Duodenal mucosa (tissue), 2 donors: Measurements from ENCODE around the gene MAGI2.

ENCODE experiments used
- H3K27ac ChIP-seq: one replicate; pipeline ENCODE4 v1.7.0; 2013; ENCODE audit warnings: low read depth, low read length
- H3K27me3 ChIP-seq, 2 donors: one replicate each; pipeline ENCODE4 v1.7.0; 2013; ENCODE audit warnings: low read length in 2 of 2, control low read depth in 1 of 2; ENCODE audit not compliant: insufficient read depth in 2 of 2, control insufficient read depth in 1 of 2
- H3K36me3 ChIP-seq, 2 donors: one replicate each; pipeline ENCODE4 v1.7.0; 2013; ENCODE audit warnings: low read length in 2 of 2, control low read depth in 1 of 2; ENCODE audit not compliant: insufficient read depth in 2 of 2, control insufficient read depth in 1 of 2
- H3K4me1 ChIP-seq, 2 donors: one replicate each; pipeline ENCODE4 v1.7.0; 2013; ENCODE audit warnings: low read length in 2 of 2, control low read depth in 1 of 2; ENCODE audit not compliant: insufficient read depth in 2 of 2, control insufficient read depth in 1 of 2
- H3K4me3 ChIP-seq, 2 donors: one replicate each; pipeline ENCODE4 v1.7.0; 2013; ENCODE audit warnings: low read length in 2 of 2, low read depth in 1 of 2
- H3K9ac ChIP-seq, 2 donors: one replicate each; pipeline ENCODE4 v1.7.0; 2013; ENCODE audit warnings: low read length in 2 of 2, low read depth in 1 of 2
- H3K9me3 ChIP-seq, 2 donors: one replicate each; pipeline ENCODE4 v1.7.0; 2013; ENCODE audit warnings: low read length in 2 of 2, control low read depth in 1 of 2; ENCODE audit not compliant: control insufficient read depth in 1 of 2

MAGI2 gene

DNA sequence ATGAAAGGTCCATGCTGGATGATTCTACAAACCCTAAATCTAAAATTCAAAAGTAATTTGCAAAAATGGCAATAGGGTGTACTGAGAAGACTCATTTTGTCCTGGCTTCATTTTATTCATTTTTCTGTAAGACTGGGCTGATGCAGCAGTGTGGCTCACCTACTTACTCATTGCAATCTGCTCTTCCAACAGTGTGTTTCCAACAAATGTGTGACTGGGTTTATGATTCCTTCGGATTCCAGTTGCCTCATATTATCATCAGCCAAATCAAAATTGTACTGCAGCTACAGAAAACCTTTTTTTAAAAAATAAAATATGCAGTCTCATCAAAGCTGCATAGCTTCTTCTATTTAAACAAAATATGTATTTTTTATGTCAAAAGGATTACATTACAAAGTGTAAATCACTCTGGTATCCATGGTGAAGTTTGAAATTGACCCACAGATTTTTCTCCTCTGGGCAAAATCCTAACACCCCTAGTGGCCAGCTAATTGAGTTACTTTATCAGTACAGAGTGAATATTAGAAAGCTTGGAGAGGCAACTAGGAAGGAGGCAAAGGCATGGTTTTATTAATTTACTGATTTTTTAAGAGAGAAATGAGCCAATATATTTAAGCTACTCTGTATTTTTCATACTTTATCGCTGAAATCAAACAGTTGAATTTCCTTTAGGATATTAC, 390.3 kb downstream of the MAGI2 start:
- Histone ChIP-seq H3K27ac (no peak overlapping the region), H3K27me3 (no peaks in the 10 kb centered on the region), H3K9me3 (no peaks in the 10 kb centered on the region), H3K36me3 (no peaks in the 10 kb centered on the region), H3K9ac (no peak overlapping the region), H3K4me3 (no peak overlapping the region), H3K4me1 (no peaks in the 10 kb centered on the region)

DNA sequence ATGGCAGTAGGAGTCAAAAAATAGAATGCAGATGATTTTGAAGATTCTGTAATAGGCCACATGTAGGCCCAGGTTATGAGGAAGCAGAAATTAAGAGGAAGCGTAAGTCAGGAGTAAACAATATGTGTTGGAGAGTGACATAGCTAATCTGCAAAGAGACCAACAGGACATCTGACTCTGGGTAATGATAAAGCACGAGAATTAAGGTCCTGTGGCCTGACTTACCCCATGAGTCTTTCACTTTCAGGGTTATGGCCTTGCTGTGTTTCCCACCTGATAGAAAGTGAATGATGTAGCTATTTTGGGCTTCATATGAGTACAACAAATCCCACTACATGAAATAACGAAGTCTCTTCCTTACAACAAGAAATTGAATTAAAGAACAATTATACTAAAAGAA, 393.0 kb downstream of the MAGI2 start:
- no peak overlapping the region for H3K4me3 ChIP-seq
- H3K27me3 ChIP-seq = no peaks in the 10 kb centered on the region
- no peaks in the 10 kb centered on the region for H3K4me1 ChIP-seq
- H3K9ac ChIP-seq = no peak overlapping the region
- no peaks in the 10 kb centered on the region for H3K36me3 ChIP-seq
- no peaks in the 10 kb centered on the region for H3K9me3 ChIP-seq
- no peak overlapping the region for H3K27ac ChIP-seq

- Histone ChIP-seq H3K27ac (no peak overlapping the region), H3K27me3 (no peaks in the 10 kb centered on the region), H3K4me3 (no peak overlapping the region), H3K9ac (no peak overlapping the region), H3K9me3 (no peaks in the 10 kb centered on the region), H3K4me1 (no peaks in the 10 kb centered on the region), H3K36me3 (no peaks in the 10 kb centered on the region)
Measured at GRCh38 chr7:79055722-79056415, 397.6 kb downstream of the MAGI2 start.

DNA sequence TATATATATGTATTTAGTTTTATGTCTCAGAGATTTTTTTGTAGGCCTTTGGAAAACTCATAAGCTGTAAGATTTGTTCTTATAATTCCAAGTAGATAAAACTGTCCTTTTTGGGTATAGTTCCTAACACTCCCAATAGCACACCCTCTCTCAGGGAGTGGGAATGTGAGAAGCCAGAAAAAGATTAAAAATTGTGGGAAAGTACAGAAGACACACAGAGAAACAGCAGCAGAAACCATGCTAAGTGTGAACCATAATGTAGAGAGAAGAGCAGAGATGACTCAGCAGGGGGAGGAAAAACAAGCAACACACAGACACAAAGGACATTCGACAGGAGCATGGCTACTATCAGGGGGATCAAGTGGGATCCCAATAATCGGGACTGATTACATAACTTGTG, 401.6 kb downstream of the MAGI2 start:
- H3K27ac ChIP-seq = no peak overlapping the region
- no peaks in the 10 kb centered on the region for H3K9me3 ChIP-seq
- no peaks in the 10 kb centered on the region for H3K4me1 ChIP-seq
- H3K9ac ChIP-seq = no peak overlapping the region
- no peaks in the 10 kb centered on the region for H3K27me3 ChIP-seq
- no peak overlapping the region for H3K4me3 ChIP-seq
- no peaks in the 10 kb centered on the region for H3K36me3 ChIP-seq

DNA sequence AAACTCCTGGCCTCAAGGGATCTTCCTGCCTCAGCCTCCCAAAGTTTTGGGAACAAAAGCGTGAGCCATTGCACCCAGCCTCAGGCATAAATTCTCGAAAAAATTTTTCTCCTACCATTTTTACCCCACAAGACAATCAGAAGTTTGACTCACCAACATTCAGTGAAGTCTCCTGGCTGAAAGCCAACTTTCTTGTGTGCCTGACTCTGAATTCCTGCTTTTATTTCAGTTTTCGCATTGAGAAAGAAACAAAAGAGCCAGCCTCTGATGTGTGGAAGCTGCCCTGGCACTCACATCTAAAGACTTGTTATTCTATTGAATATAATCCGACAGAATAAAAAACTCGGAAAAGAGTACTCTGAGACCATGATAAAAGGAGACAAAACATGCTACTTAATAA, 402.9 kb downstream of the MAGI2 start:
- Histone ChIP-seq H3K27ac (no peak overlapping the region), H3K27me3 (no peaks in the 10 kb centered on the region), H3K4me1 (no peaks in the 10 kb centered on the region), H3K9me3 (no peaks in the 10 kb centered on the region), H3K4me3 (no peak overlapping the region), H3K9ac (no peak overlapping the region), H3K36me3 (no peaks in the 10 kb centered on the region)

- Histone ChIP-seq H3K27me3 (no peaks in the 10 kb centered on the region), H3K36me3 (no peaks in the 10 kb centered on the region), H3K4me1 (no peaks in the 10 kb centered on the region), H3K9me3 (no peaks in the 10 kb centered on the region), H3K4me3 (no peak overlapping the region), H3K9ac (no peak overlapping the region), H3K27ac (no peak overlapping the region)
Measured at GRCh38 chr7:79046061-79046460, 407.4 kb downstream of the MAGI2 start.

- H3K36me3 ChIP-seq = no peaks in the 10 kb centered on the region
- H3K4me1 ChIP-seq = no peaks in the 10 kb centered on the region
- H3K27ac ChIP-seq = no peak overlapping the region
- no peaks in the 10 kb centered on the region for H3K27me3 ChIP-seq
- H3K9me3 ChIP-seq = no peaks in the 10 kb centered on the region
- no peak overlapping the region for H3K9ac ChIP-seq
- H3K4me3 ChIP-seq = no peak overlapping the region
Measured at GRCh38 chr7:79037001-79037400, 416.5 kb downstream of the MAGI2 start.

DNA sequence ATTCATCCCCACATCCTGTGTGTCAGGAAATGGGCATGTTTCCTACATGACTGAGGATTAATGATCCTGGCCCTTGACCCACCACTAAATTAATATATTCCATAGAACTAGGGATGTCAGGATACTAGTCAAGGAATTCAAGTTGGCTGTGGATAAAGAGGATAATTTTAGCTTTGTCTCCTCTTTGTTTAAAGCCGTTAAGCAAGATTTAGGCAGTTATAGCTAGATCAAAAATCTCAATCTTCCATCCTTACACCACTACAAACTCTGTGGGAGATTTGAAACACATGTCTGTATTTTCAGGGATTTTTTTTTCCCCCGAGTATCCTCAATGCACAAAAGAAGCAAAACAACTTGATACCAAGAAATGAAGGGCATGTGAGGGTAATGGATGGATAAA, 417.1 kb downstream of the MAGI2 start:
- H3K36me3 ChIP-seq = no peaks in the 10 kb centered on the region
- H3K27me3 ChIP-seq = no peaks in the 10 kb centered on the region
- H3K9me3 ChIP-seq = no peaks in the 10 kb centered on the region
- H3K9ac ChIP-seq = no peak overlapping the region
- H3K4me3 ChIP-seq = no peak overlapping the region
- H3K4me1 ChIP-seq = no peaks in the 10 kb centered on the region
- no peak overlapping the region for H3K27ac ChIP-seq

DNA sequence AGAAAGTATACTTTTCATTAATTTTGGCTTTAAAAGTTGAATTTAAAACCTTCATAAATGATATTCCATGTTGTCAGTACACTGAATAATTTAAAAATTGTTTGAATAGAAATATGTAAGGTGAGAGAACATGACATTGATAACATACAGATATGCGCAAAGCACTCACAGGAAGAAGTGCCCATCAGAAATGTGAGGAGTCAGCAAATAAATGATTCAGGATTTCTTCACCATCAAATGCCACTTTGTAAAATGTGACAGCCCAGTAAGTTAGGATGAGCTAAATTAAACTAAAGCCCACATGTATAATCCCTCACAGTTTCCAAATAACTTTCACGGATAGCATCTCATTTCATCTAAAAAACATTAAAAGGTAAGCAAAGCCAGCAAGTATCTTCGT, 417.6 kb downstream of the MAGI2 start:
- no peaks in the 10 kb centered on the region for H3K27me3 ChIP-seq
- no peaks in the 10 kb centered on the region for H3K4me1 ChIP-seq
- no peak overlapping the region for H3K9ac ChIP-seq
- H3K4me3 ChIP-seq = no peak overlapping the region
- H3K27ac ChIP-seq = no peak overlapping the region
- H3K9me3 ChIP-seq = no peaks in the 10 kb centered on the region
- H3K36me3 ChIP-seq = no peaks in the 10 kb centered on the region

GRCh38 chr7:79034730-79035129, 418.7 kb downstream of the MAGI2 start:
- Histone ChIP-seq H3K27ac (no peak overlapping the region), H3K4me3 (no peak overlapping the region), H3K27me3 (no peaks in the 10 kb centered on the region), H3K36me3 (no peaks in the 10 kb centered on the region), H3K9ac (no peak overlapping the region), H3K4me1 (no peaks in the 10 kb centered on the region), H3K9me3 (no peaks in the 10 kb centered on the region)
